Measurements from ENCODE around the gene ZG16.
"Not testable (repeated sequence)": the region's sequence is repeated elsewhere in the genome, so short reads cannot be mapped to it uniquely, and the experiment has no call there.

ZG16 gene

GRCh38 chr16:29772330-29772729 lies 5.7 kb upstream of the ZG16 start:
- H3K4me3 ChIP-seq (ENCODE audit: low read depth in 1 of 2, low read length in 2 of 2); H3K27ac ChIP-seq (ENCODE audit: low read length); H3K27me3 ChIP-seq (ENCODE audit: low read depth, low read length); H3K4me1 ChIP-seq (ENCODE audit: control insufficient read depth in 1 of 2, insufficient read depth in 2 of 2, low read length in 2 of 2); H3K9me3 ChIP-seq (ENCODE audit: control insufficient read depth in 1 of 2, low read length in 2 of 2); H3K36me3 ChIP-seq (ENCODE audit: control insufficient read depth in 1 of 2, insufficient read depth in 2 of 2, low read length in 2 of 2): not testable (repeated sequence)

GRCh38 chr16:29774730-29775129 lies 3.3 kb upstream of the ZG16 start:
- no peak overlapping the region for H3K27ac ChIP-seq (ENCODE audit: low read length)
- H3K27me3 ChIP-seq (ENCODE audit: low read depth, low read length): no peaks in the 10 kb centered on the region
- no peaks in the 10 kb centered on the region for H3K9me3 ChIP-seq (ENCODE audit: control insufficient read depth in 1 of 2, low read length in 2 of 2)
- no peaks in the 10 kb centered on the region for H3K36me3 ChIP-seq (ENCODE audit: control insufficient read depth in 1 of 2, insufficient read depth in 2 of 2, low read length in 2 of 2)
- H3K4me3 ChIP-seq (ENCODE audit: low read depth in 1 of 2, low read length in 2 of 2): no peak overlapping the region
- no peaks in the 10 kb centered on the region for H3K4me1 ChIP-seq (ENCODE audit: control insufficient read depth in 1 of 2, insufficient read depth in 2 of 2, low read length in 2 of 2)

- Histone ChIP-seq H3K36me3 (ENCODE audit: control insufficient read depth in 1 of 2, insufficient read depth in 2 of 2, low read length in 2 of 2) (no peaks in the 10 kb centered on the region), H3K9me3 (ENCODE audit: control insufficient read depth in 1 of 2, low read length in 2 of 2) (no peaks in the 10 kb centered on the region), H3K27ac (ENCODE audit: low read length) (no peak overlapping the region), H3K4me3 (ENCODE audit: low read depth in 1 of 2, low read length in 2 of 2) (no peak overlapping the region), H3K4me1 (ENCODE audit: control insufficient read depth in 1 of 2, insufficient read depth in 2 of 2, low read length in 2 of 2) (no peaks in the 10 kb centered on the region), H3K27me3 (ENCODE audit: low read depth, low read length) (no peaks in the 10 kb centered on the region)
These were observed 2.2 kb upstream of the ZG16 start for GRCh38 chr16:29775742-29776408.

- Histone ChIP-seq H3K36me3 (ENCODE audit: control insufficient read depth in 1 of 2, insufficient read depth in 2 of 2, low read length in 2 of 2) (no peaks in the 10 kb centered on the region), H3K27ac (ENCODE audit: low read length) (no peak overlapping the region), H3K4me1 (ENCODE audit: control insufficient read depth in 1 of 2, insufficient read depth in 2 of 2, low read length in 2 of 2) (no peaks in the 10 kb centered on the region), H3K4me3 (ENCODE audit: low read depth in 1 of 2, low read length in 2 of 2) (no peak overlapping the region), H3K27me3 (ENCODE audit: low read depth, low read length) (no peaks in the 10 kb centered on the region), H3K9me3 (ENCODE audit: control insufficient read depth in 1 of 2, low read length in 2 of 2) (no peaks in the 10 kb centered on the region)
These were observed 1.4 kb downstream of the ZG16 start for GRCh38 chr16:29779474-29779873.

GRCh38 chr16:29783094-29783953 lies 5.3 kb downstream of the ZG16 start:
- H3K9me3 ChIP-seq (ENCODE audit: control insufficient read depth in 1 of 2, low read length in 2 of 2); H3K27ac ChIP-seq (ENCODE audit: low read length); H3K36me3 ChIP-seq (ENCODE audit: control insufficient read depth in 1 of 2, insufficient read depth in 2 of 2, low read length in 2 of 2); H3K4me1 ChIP-seq (ENCODE audit: control insufficient read depth in 1 of 2, insufficient read depth in 2 of 2, low read length in 2 of 2); H3K4me3 ChIP-seq (ENCODE audit: low read depth in 1 of 2, low read length in 2 of 2); H3K27me3 ChIP-seq (ENCODE audit: low read depth, low read length): not testable (repeated sequence)

DNA sequence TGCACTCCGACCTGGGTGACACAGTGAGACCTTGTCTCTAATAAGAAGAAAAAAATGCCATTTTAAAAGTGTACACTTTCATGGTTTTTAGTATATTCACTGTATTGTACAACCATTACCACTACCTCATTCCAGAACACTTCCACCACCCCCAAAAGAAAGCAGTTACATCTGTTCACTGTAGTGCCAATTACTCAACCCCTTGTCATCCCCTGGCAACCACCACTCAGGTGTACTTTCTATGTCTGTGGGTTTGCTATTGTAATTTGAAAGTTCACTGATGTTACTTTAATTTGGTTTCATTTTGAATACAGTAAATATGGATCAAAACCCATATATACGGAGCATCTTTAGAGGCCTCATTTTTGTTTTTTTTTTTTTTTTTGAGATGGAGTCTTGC lies 6.1 kb downstream of the ZG16 start:
- H3K4me1 ChIP-seq (ENCODE audit: control insufficient read depth in 1 of 2, insufficient read depth in 2 of 2, low read length in 2 of 2): peaks cover 0 to 4% of the 10 kb centered on the region in 2 donors

GRCh38 chr16:29784901-29785500 lies 6.9 kb downstream of the ZG16 start:
- Histone ChIP-seq H3K4me1 (ENCODE audit: control insufficient read depth in 1 of 2, insufficient read depth in 2 of 2, low read length in 2 of 2) (peaks cover 0 to 10% of the 10 kb centered on the region in 2 donors), H3K27ac (ENCODE audit: low read length) (no peak overlapping the region), H3K9me3 (ENCODE audit: control insufficient read depth in 1 of 2, low read length in 2 of 2) (no peaks in the 10 kb centered on the region), H3K36me3 (ENCODE audit: control insufficient read depth in 1 of 2, insufficient read depth in 2 of 2, low read length in 2 of 2) (no peaks in the 10 kb centered on the region), H3K27me3 (ENCODE audit: low read depth, low read length) (no peaks in the 10 kb centered on the region), H3K4me3 (ENCODE audit: low read depth in 1 of 2, low read length in 2 of 2) (peak overlapping the region; percentile 39 to 58)

More for the DNA sequence above, 6.1 kb downstream of the ZG16 start:
- no peaks in the 10 kb centered on the region for H3K9me3 ChIP-seq (ENCODE audit: control insufficient read depth in 1 of 2, low read length in 2 of 2)
- no peak overlapping the region for H3K27ac ChIP-seq (ENCODE audit: low read length)
- no peaks in the 10 kb centered on the region for H3K27me3 ChIP-seq (ENCODE audit: low read depth, low read length)
- no peaks in the 10 kb centered on the region for H3K36me3 ChIP-seq (ENCODE audit: control insufficient read depth in 1 of 2, insufficient read depth in 2 of 2, low read length in 2 of 2)
- no peak overlapping the region for H3K4me3 ChIP-seq (ENCODE audit: low read depth in 1 of 2, low read length in 2 of 2)

DNA sequence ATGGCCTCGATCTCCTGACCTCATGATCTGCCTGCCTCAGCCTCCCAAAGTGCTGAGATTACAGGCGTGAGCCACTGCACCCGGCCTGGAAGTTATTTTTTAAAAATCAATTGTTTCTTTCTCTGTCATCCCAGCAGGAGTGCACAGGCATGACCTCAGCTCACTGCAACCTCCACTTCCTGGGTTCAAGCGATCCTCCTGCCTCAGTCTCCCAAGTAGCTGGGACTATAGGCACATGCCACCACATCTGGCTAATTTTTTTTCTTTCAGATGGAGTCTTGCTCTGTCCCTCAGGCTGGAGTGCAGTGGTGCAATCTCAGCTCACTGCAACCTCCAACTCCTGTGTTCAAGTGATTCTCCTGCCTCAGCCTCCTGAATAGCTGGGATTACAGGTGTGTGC lies 9.1 kb downstream of the ZG16 start:
- H3K36me3 ChIP-seq (ENCODE audit: control insufficient read depth in 1 of 2, insufficient read depth in 2 of 2, low read length in 2 of 2); H3K9me3 ChIP-seq (ENCODE audit: control insufficient read depth in 1 of 2, low read length in 2 of 2); H3K4me3 ChIP-seq (ENCODE audit: low read depth in 1 of 2, low read length in 2 of 2); H3K27ac ChIP-seq (ENCODE audit: low read length); H3K27me3 ChIP-seq (ENCODE audit: low read depth, low read length): not testable (repeated sequence)
- H3K4me1 ChIP-seq (ENCODE audit: control insufficient read depth in 1 of 2, insufficient read depth in 2 of 2, low read length in 2 of 2): peaks cover 5 to 22% of the 10 kb centered on the region in 2 donors

DNA sequence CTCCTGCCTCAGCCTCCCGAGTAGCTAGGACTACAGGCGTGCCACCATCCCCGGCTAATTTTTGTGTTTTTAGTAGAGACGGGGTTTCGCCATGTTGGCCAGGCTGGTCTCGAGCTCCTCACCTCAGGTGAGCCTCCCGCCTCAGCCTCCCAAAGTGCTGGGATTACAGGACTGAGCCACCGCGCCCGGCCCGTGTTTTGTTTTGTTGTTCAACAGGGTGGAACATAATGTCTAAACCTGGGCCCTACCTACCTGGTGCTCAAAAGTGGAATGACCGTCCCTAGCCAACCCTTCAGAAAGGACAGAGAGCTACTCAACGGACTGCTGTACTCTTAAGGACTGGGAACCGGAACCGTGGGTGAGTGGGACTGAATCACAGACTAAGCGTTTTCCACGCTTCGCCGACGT lies 11.7 kb downstream of the ZG16 start:
- peak overlapping the region; percentile 89 for H3K27ac ChIP-seq (ENCODE audit: low read length)
- no peaks in the 10 kb centered on the region for H3K9me3 ChIP-seq (ENCODE audit: control insufficient read depth in 1 of 2, low read length in 2 of 2)
- no peaks in the 10 kb centered on the region for H3K27me3 ChIP-seq (ENCODE audit: low read depth, low read length)
- H3K4me3 ChIP-seq (ENCODE audit: low read depth in 1 of 2, low read length in 2 of 2): peak overlapping the region; percentile 86 to 91
- H3K4me1 ChIP-seq (ENCODE audit: control insufficient read depth in 1 of 2, insufficient read depth in 2 of 2, low read length in 2 of 2): peaks cover 5 to 22% of the 10 kb centered on the region in 2 donors
- H3K36me3 ChIP-seq (ENCODE audit: control insufficient read depth in 1 of 2, insufficient read depth in 2 of 2, low read length in 2 of 2): no peaks in the 10 kb centered on the region

DNA sequence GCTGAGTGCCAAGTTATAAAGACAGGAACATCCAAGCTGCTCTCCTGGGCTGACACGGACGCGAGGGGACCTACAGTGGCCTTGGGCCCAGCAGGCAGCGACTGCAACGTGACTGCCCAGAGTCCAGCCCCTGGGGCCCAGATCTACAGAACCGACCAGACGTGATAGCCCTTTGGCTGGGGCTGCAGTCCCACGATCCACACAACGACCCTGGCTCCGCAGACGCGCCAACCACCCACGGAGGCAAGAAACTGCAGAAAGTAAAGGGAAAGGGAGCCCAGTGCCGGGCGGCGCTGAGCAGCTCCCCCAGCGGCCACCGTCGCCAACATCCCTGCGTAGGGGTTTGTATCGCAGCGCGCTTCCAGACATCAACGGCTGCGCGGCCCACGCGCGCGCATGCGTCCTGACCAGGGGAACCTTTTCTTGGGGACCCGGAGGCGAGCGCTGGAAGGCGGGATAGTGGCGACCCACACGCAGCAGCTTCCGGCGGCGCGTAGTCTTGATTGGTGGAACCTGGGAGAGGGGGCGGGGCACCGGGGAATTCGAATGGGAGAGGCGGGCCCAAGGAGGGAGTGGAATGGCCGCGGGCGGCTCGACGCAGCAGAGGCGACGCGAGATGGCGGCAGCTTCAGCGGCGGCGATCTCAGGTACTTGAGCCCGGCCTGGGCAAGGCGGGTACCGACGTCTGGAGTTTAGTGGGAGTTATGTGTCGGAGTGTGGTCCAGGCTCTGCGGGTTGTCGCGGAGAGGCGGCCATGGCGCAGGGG lies 12.3 kb downstream of the ZG16 start, which contains the start of gene KIF22:
Gene KIF22, plus strand, starts transcription at position 569 of the 766 bp plus-strand sequence. Its CDS starts 9 bp downstream, at position 578.
- Histone ChIP-seq H3K27ac (ENCODE audit: low read length) (peak within 1 kb of the TSS; percentile 89), H3K4me3 (ENCODE audit: low read depth in 1 of 2, low read length in 2 of 2) (peak within 1 kb of the TSS; percentile 86 to 91), H3K27me3 (ENCODE audit: low read depth, low read length) (no peaks in the 10 kb centered on the region), H3K4me1 (ENCODE audit: control insufficient read depth in 1 of 2, insufficient read depth in 2 of 2, low read length in 2 of 2) (peaks cover 5 to 21% of the 10 kb centered on the region in 2 donors), H3K9me3 (ENCODE audit: control insufficient read depth in 1 of 2, low read length in 2 of 2) (no peaks in the 10 kb centered on the region), H3K36me3 (ENCODE audit: control insufficient read depth in 1 of 2, insufficient read depth in 2 of 2, low read length in 2 of 2) (no peaks in the 10 kb centered on the region)
